ENCODE measurements around the gene IL33. TPM values are rescaled to one million over a fixed set of nuclear protein-coding genes. Genes with fewer than 3 reads are reported as not detected.

Gene IL33
- total RNA-seq, 4 donors from 2014 or later = 22.0 to 60.2 (median 38.0) TPM

DNA sequence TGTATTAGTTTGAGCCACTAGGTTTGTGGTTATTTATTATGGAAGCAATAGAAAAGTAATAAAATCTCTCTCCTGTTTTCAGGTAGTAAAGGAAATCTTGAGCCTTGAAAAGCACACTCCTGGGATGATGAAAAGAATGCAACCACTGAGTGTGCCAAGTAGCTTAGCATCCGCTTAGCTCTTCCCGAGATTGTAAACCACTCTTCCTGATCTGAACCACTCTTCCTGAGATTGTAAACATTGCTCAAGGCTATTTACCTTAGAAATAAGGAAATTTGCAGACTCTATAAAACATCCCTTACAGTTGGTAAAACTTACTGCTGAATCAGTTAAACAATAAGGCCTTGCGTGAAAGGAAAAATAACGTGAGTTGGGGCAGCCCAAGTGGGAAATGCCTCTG, 17.4 kb upstream of the IL33 start:
- TF ChIP-seq, protein P1, sequence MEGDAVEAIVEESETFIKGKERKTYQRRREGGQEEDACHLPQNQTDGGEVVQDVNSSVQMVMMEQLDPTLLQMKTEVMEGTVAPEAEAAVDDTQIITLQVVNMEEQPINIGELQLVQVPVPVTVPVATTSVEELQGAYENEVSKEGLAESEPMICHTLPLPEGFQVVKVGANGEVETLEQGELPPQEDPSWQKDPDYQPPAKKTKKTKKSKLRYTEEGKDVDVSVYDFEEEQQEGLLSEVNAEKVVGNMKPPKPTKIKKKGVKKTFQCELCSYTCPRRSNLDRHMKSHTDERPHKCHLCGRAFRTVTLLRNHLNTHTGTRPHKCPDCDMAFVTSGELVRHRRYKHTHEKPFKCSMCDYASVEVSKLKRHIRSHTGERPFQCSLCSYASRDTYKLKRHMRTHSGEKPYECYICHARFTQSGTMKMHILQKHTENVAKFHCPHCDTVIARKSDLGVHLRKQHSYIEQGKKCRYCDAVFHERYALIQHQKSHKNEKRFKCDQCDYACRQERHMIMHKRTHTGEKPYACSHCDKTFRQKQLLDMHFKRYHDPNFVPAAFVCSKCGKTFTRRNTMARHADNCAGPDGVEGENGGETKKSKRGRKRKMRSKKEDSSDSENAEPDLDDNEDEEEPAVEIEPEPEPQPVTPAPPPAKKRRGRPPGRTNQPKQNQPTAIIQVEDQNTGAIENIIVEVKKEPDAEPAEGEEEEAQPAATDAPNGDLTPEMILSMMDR (IDR thresholded peaks at IDR 0.05) = no peak
- ATAC-seq (ENCODE audit: low FRiP score) (no peak), DNase-seq (ENCODE audit: low spot score) (no peak)

DNA sequence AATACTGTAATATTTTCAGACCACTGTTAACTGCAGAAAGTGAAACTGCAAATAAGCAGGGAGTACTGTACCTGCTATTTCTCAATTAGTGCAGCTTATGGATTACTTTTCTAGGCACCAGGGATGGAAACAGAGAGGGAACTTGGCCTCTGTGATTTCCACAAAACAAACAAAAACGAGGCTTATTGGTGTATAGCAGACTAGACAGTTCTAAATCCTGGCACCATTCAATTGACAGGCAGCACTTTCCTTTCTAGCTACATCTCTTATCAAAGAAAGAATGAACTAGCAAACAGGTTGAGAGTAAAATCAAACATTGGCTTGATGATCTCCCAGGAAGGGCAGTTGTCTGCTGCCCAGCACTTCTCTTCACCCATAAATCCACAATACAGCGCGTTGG, 16.0 kb upstream of the IL33 start:
- TF ChIP-seq, protein P1 (IDR thresholded peaks at IDR 0.05) = no peak
- ATAC-seq (ENCODE audit: low FRiP score) (no peak), DNase-seq (ENCODE audit: low spot score) (no peak)

DNA sequence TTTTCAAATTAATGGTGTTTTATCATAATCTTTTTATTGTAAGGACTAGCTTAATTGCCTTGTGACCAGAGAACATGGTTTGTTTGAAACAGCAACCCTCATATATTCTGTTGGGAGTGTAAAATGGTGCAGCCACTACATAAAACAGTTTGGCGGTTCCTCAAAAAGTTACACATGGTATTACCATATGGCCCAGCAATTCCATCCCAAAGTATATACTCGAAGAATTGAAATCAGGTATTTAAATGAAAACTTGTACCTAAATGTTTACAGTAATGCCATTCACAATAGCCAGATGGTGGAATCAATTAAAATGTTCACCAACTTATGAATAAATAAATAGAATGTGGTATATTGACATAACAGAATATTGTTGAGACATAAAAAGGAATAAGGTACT, 14.8 kb upstream of the IL33 start:
- ATAC-seq (ENCODE audit: low FRiP score) (no peak), DNase-seq (ENCODE audit: low spot score) (no peak)
- TF ChIP-seq, protein P1 (IDR thresholded peaks at IDR 0.05) = no peak

DNA sequence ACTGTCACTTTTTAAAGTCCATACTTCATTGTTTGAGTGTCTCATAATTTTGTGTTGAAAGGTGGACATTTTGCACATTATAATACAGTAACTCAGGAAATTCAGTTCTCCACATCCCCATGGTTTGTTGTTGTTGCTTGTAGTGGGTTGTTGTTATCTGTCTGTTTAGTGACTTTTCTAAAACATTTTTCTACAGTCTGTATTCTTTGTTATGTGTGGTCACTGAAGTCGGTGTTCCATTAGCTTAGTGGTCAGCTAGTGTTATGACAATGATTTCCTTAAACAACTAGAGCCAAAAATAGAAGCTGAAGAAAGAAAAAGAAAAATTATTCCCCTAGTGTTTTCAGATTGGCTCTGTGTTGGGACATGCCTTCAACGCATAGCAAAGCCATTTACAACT, 5.6 kb upstream of the IL33 start:
- TF ChIP-seq, protein P1 (IDR thresholded peaks at IDR 0.05) = no peak
- DNase-seq (ENCODE audit: low spot score) (no peak), ATAC-seq (ENCODE audit: low FRiP score) (no peak)

DNA sequence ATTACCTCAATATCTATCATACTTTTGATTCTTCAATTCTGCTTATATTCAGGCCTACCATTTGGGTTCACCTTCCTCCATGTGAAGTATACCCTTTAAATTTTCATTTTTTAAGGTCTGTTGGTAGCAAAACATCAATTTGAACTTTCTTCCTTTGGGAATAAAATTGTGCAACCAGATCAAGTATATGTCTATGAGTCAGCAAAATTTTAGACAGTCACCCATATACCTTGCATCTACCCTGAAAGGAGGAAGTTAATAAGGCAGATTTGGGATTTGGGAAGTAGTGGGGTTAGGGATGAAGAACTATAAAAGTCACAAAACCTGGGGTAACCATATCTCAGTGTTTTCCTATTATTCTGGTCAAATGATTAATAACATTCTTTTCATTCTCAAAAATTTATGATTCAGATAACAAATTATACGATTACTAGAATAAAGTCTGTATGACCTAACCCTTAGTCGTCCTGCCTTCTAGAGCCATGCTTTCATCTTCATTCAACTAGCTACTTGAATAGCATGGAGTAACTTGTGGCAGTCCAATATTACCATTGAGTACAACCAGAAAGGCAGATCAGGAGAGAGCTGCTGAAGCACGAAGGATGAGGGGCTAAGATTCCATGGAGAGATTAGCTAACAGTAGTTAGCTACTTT, 2.8 kb upstream of the IL33 start:
- TF ChIP-seq, protein P1 (IDR thresholded peaks at IDR 0.05) = no peak
- no peak for DNase-seq (ENCODE audit: low spot score)
- no peak for ATAC-seq (ENCODE audit: low FRiP score)

DNA sequence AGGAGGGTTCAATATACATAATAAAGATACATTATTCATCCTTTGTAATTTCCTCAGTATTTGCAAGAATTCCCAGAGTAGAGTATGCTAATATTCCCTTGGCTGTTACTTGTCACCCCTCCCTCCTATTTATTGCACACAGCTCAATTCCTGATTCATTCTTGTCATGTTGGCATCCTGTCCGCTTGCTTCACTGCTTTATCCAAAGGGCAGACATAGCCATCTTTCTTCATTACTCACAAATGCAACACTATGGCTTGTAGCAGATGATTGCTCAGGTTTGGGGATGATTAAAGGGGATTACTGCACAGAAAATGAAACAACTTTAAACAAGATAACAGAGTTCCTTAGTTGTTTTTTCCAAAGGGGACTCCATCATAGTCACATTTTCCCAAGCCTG, 1.2 kb upstream of the IL33 start:
- peak; percentile 42 for ATAC-seq (ENCODE audit: low FRiP score)
- no peak for DNase-seq (ENCODE audit: low spot score)
- TF ChIP-seq, protein P1 (IDR thresholded peaks at IDR 0.05) = no peak

DNA sequence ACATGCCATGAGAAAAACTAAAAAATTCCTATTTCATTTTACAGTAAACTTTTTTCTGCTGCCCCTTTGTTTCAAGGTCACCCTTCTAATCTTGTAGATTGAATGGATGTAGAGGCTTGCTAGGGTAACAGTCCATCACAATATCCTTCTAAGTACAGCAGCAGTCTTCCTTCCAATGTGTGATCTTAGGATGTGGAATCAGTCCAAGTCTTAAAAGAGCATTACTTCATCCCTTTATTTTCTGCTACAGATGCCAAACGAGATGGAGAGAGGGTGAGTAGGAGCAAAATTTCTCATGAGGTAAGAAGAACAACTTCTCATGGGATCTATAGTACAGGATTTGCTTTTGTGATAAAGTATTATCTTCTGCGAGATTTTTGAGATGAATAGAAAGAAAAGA, 704 bp upstream of the IL33 start:
- no peak for DNase-seq (ENCODE audit: low spot score)
- TF ChIP-seq, protein P1 (IDR thresholded peaks at IDR 0.05) = no peak
- no peak for ATAC-seq (ENCODE audit: low FRiP score)
